HepG2 (cell line): ENCODE data around the gene USP7. TPM values are rescaled to one million over a fixed set of nuclear protein-coding genes. Genes with fewer than 3 reads are reported as not detected.

Experiments used
- ETV5 ChIP-seq: IDR thresholded peaks from 2 replicates; pipeline ENCODE4 v1.6.1; 2018; ENCODE audit warnings: missing biosample characterization, missing genetic modification reagents, inconsistent platforms, borderline replicate concordance
- HNRNPH1 ChIP-seq: fragments of 200-400 bp; formaldehyde crosslinking; optimal IDR thresholded peaks from 2 replicates; pipeline ENCODE3; 2017; ENCODE audit warnings: mild to moderate bottlenecking, low read depth, low read length
- IKZF1 ChIP-seq: fragments of 450-650 bp; IDR thresholded peaks from 2 replicates; pipeline ENCODE4 v1.7.1; 2016
- KLF11 ChIP-seq: IDR thresholded peaks from 2 replicates; pipeline ENCODE4 v1.6.1; 2016; ENCODE audit warnings: missing compliant biosample characterization
- POLR2A ChIP-seq, 2 experiments: IDR thresholded peaks; 2 replicates each; pipeline ENCODE4 v1.6.1; 2011; ENCODE audit warnings: low read depth in 2 of 2, low read length in 2 of 2, mild to moderate bottlenecking in 1 of 2, moderate library complexity in 1 of 2; ENCODE audit not compliant: insufficient read depth in 1 of 2
- REL ChIP-seq: sonication (generic); formaldehyde crosslinking; conservative IDR thresholded peaks from 2 replicates; pipeline ENCODE4 v1.8.0; 2022; ENCODE audit warnings: mild to moderate bottlenecking, missing genetic modification reagents, moderate library complexity
- RXRA ChIP-seq: sonication (generic); formaldehyde crosslinking; IDR thresholded peaks from 2 replicates; pipeline ENCODE4 v1.5.1; 2020; ENCODE audit warnings: missing genetic modification reagents
- SRSF4 ChIP-seq: fragments of 200-400 bp; formaldehyde crosslinking; IDR thresholded peaks from one replicate; pipeline ENCODE4 v1.6.1; 2018; ENCODE audit warnings: mild to moderate bottlenecking, low read depth, low read length, moderate library complexity; ENCODE audit not compliant: poor library complexity, severe bottlenecking
- TBL1XR1 ChIP-seq: fragments of 150-350 bp; IDR thresholded peaks from 2 replicates; pipeline ENCODE4 v1.6.1; 2014; ENCODE audit warnings: borderline replicate concordance, low read length; ENCODE audit not compliant: partially characterized antibody
- U2AF2 ChIP-seq: fragments of 200-400 bp; formaldehyde crosslinking; IDR thresholded peaks from 2 replicates; pipeline ENCODE4 v1.6.1; 2017; ENCODE audit warnings: low read depth, mild to moderate bottlenecking, low read length
- ZBTB38 ChIP-seq: sonication (generic); formaldehyde crosslinking; IDR thresholded peaks from 2 replicates; pipeline ENCODE4 v1.5.1; 2020; ENCODE audit warnings: mild to moderate bottlenecking, missing genetic modification reagents
- ZFP36L2 ChIP-seq: sonication (generic); formaldehyde crosslinking; IDR thresholded peaks from 2 replicates; pipeline ENCODE4 v1.4.0; 2020; ENCODE audit warnings: missing genetic modification reagents
- ZMYM2 ChIP-seq: sonication (generic); formaldehyde crosslinking; IDR thresholded peaks from 2 replicates; pipeline ENCODE4 v1.8.0; 2022; ENCODE audit warnings: mild to moderate bottlenecking, missing genetic modification reagents
- ZNF136 ChIP-seq: sonication (generic); formaldehyde crosslinking; IDR thresholded peaks from 2 replicates; pipeline ENCODE4 v1.8.1; 2022; ENCODE audit warnings: low read depth, mild to moderate bottlenecking, moderate library complexity, missing genetic modification reagents
- ZNF274 ChIP-seq: sonication (generic); formaldehyde crosslinking; IDR thresholded peaks from 2 replicates; pipeline ENCODE4 v1.5.1; 2020; ENCODE audit warnings: mild to moderate bottlenecking, missing genetic modification reagents
- ZNF317 ChIP-seq: sonication (generic); formaldehyde crosslinking; IDR thresholded peaks from 2 replicates; pipeline ENCODE4 v1.5.0; 2020; ENCODE audit warnings: mild to moderate bottlenecking, missing genetic modification reagents
- ZNF33B ChIP-seq: sonication (generic); formaldehyde crosslinking; IDR thresholded peaks from 2 replicates; pipeline ENCODE4 v1.5.1; 2020; ENCODE audit warnings: mild to moderate bottlenecking, missing genetic modification reagents
- ZNF430 ChIP-seq: sonication (generic); formaldehyde crosslinking; IDR thresholded peaks from 2 replicates; pipeline ENCODE4 v1.9.0; 2021; ENCODE audit warnings: mild to moderate bottlenecking, missing genetic modification reagents
- ZNF44 ChIP-seq: sonication (generic); formaldehyde crosslinking; IDR thresholded peaks from 2 replicates; pipeline ENCODE4 v1.5.1; 2020; ENCODE audit warnings: mild to moderate bottlenecking, missing genetic modification reagents
- ZNF501 ChIP-seq: sonication (generic); formaldehyde crosslinking; IDR thresholded peaks from 2 replicates; pipeline ENCODE4 v1.5.1; 2020; ENCODE audit warnings: mild to moderate bottlenecking, moderate library complexity, missing genetic modification reagents
- ZNF766 ChIP-seq: sonication (generic); formaldehyde crosslinking; IDR thresholded peaks from 2 replicates; pipeline ENCODE4 v1.5.0; 2020; ENCODE audit warnings: missing genetic modification reagents, borderline replicate concordance
- polyA plus RNA-seq, 8 experiments: library from polyadenylated mRNA; depleted of rRNA in 3 of 8; stranded (reverse) in 7 of 8; unstranded in 1 of 8; fragments of >200 nt; fragmentation: Illumina TruSeq in 4 of 8; extraction: Trizol in 4 of 8; gene quantifications; 2 replicates each; pipeline versions ENCODE4 v1.2.1 to v1.2.3, GENCODE V29; 2011 to 2016; ENCODE audit warnings: low read depth in 4 of 8, missing spikeins in 1 of 8, mixed read lengths in 1 of 8; ENCODE audit not compliant: insufficient read depth in 1 of 8
- total RNA-seq, 5 experiments: library from RNA; depleted of rRNA; stranded (reverse); fragments of >200 nt; fragmentation: Illumina TruSeq; extraction: Trizol; gene quantifications; 2 replicates each; pipeline ENCODE4 v1.2.3, GENCODE V29; 2016; ENCODE audit warnings: low read depth in 1 of 5
- TF ChIP-seq, protein P1 (sequence below): sonication (generic); formaldehyde crosslinking; IDR thresholded peaks from 2 replicates; pipeline ENCODE4 v1.5.1; 2020; ENCODE audit warnings: mild to moderate bottlenecking, moderate library complexity, missing genetic modification reagents
- TF ChIP-seq, protein P2 (sequence below): IDR thresholded peaks from 2 replicates; pipeline ENCODE4 v1.6.1; 2016; ENCODE audit warnings: mild to moderate bottlenecking
- TF ChIP-seq, protein P3 (sequence below): IDR thresholded peaks from 2 replicates; pipeline ENCODE4 v1.6.1; 2016; ENCODE audit warnings: mild to moderate bottlenecking, missing biosample characterization, missing genetic modification reagents
- TF ChIP-seq, protein P4 (sequence below), 2 experiments: IDR thresholded peaks; 2 replicates each; pipeline ENCODE4 v1.6.1; 2011 to 2012; ENCODE audit warnings: low read length in 2 of 2, borderline replicate concordance in 1 of 2, low read depth in 1 of 2, mild to moderate bottlenecking in 1 of 2, moderate library complexity in 1 of 2

The USP7 gene
- total and polyA plus RNA-seq, 2 of the 13 experiments (the other 11 are each of a cell fraction or from before 2014, with no cell fraction given), result 52.5 to 173 TPM

DNA sequence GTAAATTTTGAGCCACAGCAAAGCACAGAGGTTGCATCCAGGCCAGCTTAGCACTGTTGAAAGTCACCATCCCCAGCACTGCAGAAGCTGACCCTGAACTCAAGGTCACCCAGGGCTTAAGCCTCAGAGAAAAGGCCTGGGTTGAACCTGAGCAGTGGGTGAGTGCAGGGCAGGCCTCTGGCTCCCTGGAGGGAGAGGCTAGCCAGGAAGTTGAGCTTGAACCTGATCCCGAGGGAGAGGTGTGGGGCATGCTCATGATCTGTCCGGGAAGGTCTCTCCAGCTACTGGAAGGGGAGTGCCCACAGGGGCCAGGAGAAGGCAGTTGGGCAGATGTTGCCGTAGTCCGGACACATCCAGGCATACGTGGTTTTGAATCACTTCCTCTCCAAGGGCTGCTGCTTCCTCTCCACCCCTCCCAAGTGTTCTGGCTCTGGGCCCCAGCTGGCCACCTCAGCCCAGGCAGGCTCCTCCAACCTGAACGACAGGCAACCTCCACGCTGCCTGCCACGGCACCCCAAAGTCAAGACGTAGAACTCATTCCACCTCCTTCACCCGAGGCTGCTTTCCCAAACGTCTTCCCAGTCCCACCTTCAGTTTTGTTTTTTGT is 113.3 kb downstream of the USP7 start (continued):
- TF ChIP-seq, protein P1, sequence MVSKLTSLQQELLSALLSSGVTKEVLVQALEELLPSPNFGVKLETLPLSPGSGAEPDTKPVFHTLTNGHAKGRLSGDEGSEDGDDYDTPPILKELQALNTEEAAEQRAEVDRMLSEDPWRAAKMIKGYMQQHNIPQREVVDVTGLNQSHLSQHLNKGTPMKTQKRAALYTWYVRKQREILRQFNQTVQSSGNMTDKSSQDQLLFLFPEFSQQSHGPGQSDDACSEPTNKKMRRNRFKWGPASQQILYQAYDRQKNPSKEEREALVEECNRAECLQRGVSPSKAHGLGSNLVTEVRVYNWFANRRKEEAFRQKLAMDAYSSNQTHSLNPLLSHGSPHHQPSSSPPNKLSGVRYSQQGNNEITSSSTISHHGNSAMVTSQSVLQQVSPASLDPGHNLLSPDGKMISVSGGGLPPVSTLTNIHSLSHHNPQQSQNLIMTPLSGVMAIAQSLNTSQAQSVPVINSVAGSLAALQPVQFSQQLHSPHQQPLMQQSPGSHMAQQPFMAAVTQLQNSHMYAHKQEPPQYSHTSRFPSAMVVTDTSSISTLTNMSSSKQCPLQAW (CRISPR knock-in tag), result peak; percentile 92
- no peak for TF ChIP-seq HNRNPH1
- TF ChIP-seq, protein P2, sequence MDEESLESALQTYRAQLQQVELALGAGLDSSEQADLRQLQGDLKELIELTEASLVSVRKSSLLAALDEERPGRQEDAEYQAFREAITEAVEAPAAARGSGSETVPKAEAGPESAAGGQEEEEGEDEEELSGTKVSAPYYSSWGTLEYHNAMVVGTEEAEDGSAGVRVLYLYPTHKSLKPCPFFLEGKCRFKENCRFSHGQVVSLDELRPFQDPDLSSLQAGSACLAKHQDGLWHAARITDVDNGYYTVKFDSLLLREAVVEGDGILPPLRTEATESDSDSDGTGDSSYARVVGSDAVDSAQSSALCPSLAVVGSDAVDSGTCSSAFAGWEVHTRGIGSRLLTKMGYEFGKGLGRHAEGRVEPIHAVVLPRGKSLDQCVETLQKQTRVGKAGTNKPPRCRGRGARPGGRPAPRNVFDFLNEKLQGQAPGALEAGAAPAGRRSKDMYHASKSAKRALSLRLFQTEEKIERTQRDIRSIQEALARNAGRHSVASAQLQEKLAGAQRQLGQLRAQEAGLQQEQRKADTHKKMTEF (CRISPR knock-in tag), result peak; percentile 92
- TF ChIP-seq, protein P3, sequence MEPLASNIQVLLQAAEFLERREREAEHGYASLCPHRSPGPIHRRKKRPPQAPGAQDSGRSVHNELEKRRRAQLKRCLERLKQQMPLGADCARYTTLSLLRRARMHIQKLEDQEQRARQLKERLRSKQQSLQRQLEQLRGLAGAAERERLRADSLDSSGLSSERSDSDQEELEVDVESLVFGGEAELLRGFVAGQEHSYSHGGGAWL (CRISPR knock-in tag), result peak; percentile 66; the same call in 1 of the 2 replicates
- peak; percentile 76; the same call in 1 of the 2 replicates for TF ChIP-seq KLF11 (CRISPR knock-in tag)
- TF ChIP-seq TBL1XR1, result peak; percentile 100
- TF ChIP-seq ZNF33B (CRISPR knock-in tag), result peak; percentile 96
- TF ChIP-seq IKZF1, result no peak
- peak; percentile 99 for TF ChIP-seq ZNF136
- peak; percentile 77 for TF ChIP-seq ETV5 (CRISPR knock-in tag)
- no peak for TF ChIP-seq REL (CRISPR knock-in tag)
- peak; percentile 96; the same call in 1 of the 2 replicates for TF ChIP-seq ZNF430
- no peak for TF ChIP-seq SRSF4
- peak; percentile 94 for TF ChIP-seq ZNF766 (CRISPR knock-in tag)
- peak; percentile 30; the same call in 1 of the 2 replicates for TF ChIP-seq ZBTB38 (CRISPR knock-in tag)
- TF ChIP-seq ZFP36L2, result 0 out of 2 replicates have a peak, but pooled peaks have one; percentile 78
- TF ChIP-seq ZNF44 (CRISPR knock-in tag), result peak; percentile 89
- no peak for TF ChIP-seq ZNF317
- TF ChIP-seq ZNF274, result peak; percentile 98
- TF ChIP-seq, protein P4, sequence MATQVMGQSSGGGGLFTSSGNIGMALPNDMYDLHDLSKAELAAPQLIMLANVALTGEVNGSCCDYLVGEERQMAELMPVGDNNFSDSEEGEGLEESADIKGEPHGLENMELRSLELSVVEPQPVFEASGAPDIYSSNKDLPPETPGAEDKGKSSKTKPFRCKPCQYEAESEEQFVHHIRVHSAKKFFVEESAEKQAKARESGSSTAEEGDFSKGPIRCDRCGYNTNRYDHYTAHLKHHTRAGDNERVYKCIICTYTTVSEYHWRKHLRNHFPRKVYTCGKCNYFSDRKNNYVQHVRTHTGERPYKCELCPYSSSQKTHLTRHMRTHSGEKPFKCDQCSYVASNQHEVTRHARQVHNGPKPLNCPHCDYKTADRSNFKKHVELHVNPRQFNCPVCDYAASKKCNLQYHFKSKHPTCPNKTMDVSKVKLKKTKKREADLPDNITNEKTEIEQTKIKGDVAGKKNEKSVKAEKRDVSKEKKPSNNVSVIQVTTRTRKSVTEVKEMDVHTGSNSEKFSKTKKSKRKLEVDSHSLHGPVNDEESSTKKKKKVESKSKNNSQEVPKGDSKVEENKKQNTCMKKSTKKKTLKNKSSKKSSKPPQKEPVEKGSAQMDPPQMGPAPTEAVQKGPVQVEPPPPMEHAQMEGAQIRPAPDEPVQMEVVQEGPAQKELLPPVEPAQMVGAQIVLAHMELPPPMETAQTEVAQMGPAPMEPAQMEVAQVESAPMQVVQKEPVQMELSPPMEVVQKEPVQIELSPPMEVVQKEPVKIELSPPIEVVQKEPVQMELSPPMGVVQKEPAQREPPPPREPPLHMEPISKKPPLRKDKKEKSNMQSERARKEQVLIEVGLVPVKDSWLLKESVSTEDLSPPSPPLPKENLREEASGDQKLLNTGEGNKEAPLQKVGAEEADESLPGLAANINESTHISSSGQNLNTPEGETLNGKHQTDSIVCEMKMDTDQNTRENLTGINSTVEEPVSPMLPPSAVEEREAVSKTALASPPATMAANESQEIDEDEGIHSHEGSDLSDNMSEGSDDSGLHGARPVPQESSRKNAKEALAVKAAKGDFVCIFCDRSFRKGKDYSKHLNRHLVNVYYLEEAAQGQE (IDR thresholded peaks at IDR 0.05; ENCODE audit: borderline replicate concordance in 1 of 2, low read depth in 1 of 2, low read length in 2 of 2), result no peak
- TF ChIP-seq U2AF2, result no peak
- peak; percentile 100 for TF ChIP-seq RXRA (CRISPR knock-in tag)
- TF ChIP-seq ZMYM2 (CRISPR knock-in tag), result peak; percentile 82
- peak; percentile 45 to 53; a peak in 2 of 4 replicates for TF ChIP-seq POLR2A (IDR thresholded peaks at IDR 0.05; ENCODE audit: insufficient read depth in 1 of 2, low read depth in 2 of 2, low read length in 2 of 2)
- peak; percentile 87 for TF ChIP-seq ZNF501 (CRISPR knock-in tag)
